ENCODE data around the gene CCDC148. TPM values are rescaled to one million over a fixed set of nuclear protein-coding genes. Genes with fewer than 3 reads are reported as not detected.
"Not testable (repeated sequence)": the region's sequence is repeated elsewhere in the genome, so short reads cannot be mapped to it uniquely, and the experiment has no call there.

The CCDC148 gene
- total and polyA plus RNA-seq, 2 donors (not counting 1 experiment from before 2014, with no cell fraction given): not detected

DNA sequence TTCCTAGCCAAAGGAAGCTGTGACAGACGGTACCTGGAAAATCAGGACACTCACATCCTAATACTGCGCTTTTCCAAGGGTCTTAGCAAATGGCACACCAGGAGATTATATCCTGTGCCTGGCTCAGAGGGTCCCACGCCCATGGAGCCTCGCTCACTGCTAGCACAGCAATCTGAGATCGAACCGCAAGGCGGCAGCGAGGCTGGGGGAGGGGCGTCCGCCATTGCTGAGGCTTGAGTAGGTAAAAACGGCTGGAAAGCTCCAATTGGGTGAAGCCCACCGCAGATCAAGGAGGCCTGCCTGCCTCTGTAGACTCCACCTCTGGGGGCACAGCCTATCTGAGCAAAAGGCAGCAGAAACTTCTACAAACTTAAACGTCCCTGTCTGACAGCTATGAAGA is 22.8 kb downstream of the CCDC148 start:
- H3K4me1 ChIP-seq (ENCODE audit: control insufficient read depth in 2 of 2, insufficient read depth in 2 of 2, low read length in 2 of 2); H3K4me1 Mint-ChIP-seq; H2AFZ ChIP-seq (ENCODE audit: insufficient read depth, low read depth, low read length, poor library complexity, severe bottlenecking); H3K4me3 ChIP-seq (ENCODE audit: control extremely low read depth in 1 of 5, extremely low read depth in 1 of 5, insufficient read depth in 1 of 5, low read depth in 2 of 5, low read length in 4 of 5); H3K4me2 ChIP-seq (replicated peaks; ENCODE audit: low read depth, low read length, poor library complexity, severe bottlenecking); H4K20me1 ChIP-seq (ENCODE audit: control insufficient read depth, insufficient read depth, low read length, poor library complexity, severe bottlenecking); H3K9me3 Mint-ChIP-seq (ENCODE audit: insufficient read depth); H3K27me3 Mint-ChIP-seq; H3K36me3 ChIP-seq (replicated peaks in 1 of 2; ENCODE audit: control extremely low read depth in 1 of 2, control insufficient read depth in 1 of 2, extremely low read depth in 1 of 2, insufficient read depth in 2 of 2, low read length in 1 of 2); H3K4me3 Mint-ChIP-seq; H3K27ac ChIP-seq (ENCODE audit: low read length in 2 of 2); ATAC-seq (ENCODE audit: low read depth); intact Hi-C loops (cut with micrococcal nuclease); H3K27ac Mint-ChIP-seq; DNase-seq; CTCF ChIA-PET; H3K9ac ChIP-seq (ENCODE audit: low read length); POLR2A ChIA-PET; H3K79me2 ChIP-seq (ENCODE audit: control insufficient read depth, insufficient read depth, low read length); H3K27me3 ChIP-seq (replicated peaks in 1 of 4; ENCODE audit: control extremely low read depth in 1 of 4, control insufficient read depth in 3 of 4, insufficient read depth in 4 of 4, low read length in 3 of 4): not testable (repeated sequence)
- WGBS (ENCODE audit: insufficient coverage): 94% methylated on average over 13 of the region's 13 CpGs
- H3K9me3 ChIP-seq (ENCODE audit: control extremely low read depth in 1 of 3, control insufficient read depth in 2 of 3, insufficient read depth in 1 of 3, low read length in 2 of 3): peaks cover 4 to 11% (median 8%) of the 10 kb centered on the region in 3 donors

DNA sequence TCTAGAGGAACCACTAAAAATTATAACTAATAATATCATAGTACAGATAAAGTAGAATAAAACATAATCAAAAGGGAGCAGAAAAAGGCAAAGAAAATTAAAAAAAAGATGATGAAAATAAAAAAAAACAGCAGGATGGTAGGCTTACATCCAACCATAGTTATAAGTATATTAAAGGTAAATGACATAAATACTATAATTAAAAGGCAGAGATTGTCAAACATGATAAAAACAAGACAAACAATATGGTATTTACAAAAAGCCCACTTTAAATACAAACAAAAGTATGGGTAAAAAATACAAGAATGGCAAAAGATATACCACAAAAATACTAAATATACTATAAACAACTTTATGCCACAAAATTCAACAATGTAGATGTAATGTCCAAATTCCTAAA is 24.4 kb downstream of the CCDC148 start:
- Histone ChIP-seq H3K9ac (ENCODE audit: low read length) (no peak overlapping the region), H3K27me3 (replicated peaks in 1 of 4; ENCODE audit: control extremely low read depth in 1 of 4, control insufficient read depth in 3 of 4, insufficient read depth in 4 of 4, low read length in 3 of 4) (no peaks in the 10 kb centered on the region), H3K27ac (ENCODE audit: low read length in 2 of 2) (no peak overlapping the region), H3K4me2 (replicated peaks; ENCODE audit: low read depth, low read length, poor library complexity, severe bottlenecking) (no peak overlapping the region), H3K9me3 (ENCODE audit: control extremely low read depth in 1 of 3, control insufficient read depth in 2 of 3, insufficient read depth in 1 of 3, low read length in 2 of 3) (peaks cover 4 to 11% (median 8%) of the 10 kb centered on the region in 3 donors), H3K79me2 (ENCODE audit: control insufficient read depth, insufficient read depth, low read length) (no peaks in the 10 kb centered on the region), H3K4me3 (ENCODE audit: control extremely low read depth in 1 of 5, extremely low read depth in 1 of 5, insufficient read depth in 1 of 5, low read depth in 2 of 5, low read length in 4 of 5) (no peak overlapping the region), H3K4me1 (ENCODE audit: control insufficient read depth in 2 of 2, insufficient read depth in 2 of 2, low read length in 2 of 2) (no peaks in the 10 kb centered on the region), H2AFZ (ENCODE audit: insufficient read depth, low read depth, low read length, poor library complexity, severe bottlenecking) (no peak overlapping the region), H3K36me3 (replicated peaks in 1 of 2; ENCODE audit: control extremely low read depth in 1 of 2, control insufficient read depth in 1 of 2, extremely low read depth in 1 of 2, insufficient read depth in 2 of 2, low read length in 1 of 2) (no peaks in the 10 kb centered on the region), H4K20me1 (ENCODE audit: control insufficient read depth, insufficient read depth, low read length, poor library complexity, severe bottlenecking) (no peaks in the 10 kb centered on the region)
- Mint-ChIP-seq H3K9me3 (ENCODE audit: insufficient read depth) (peaks cover 7% of the 10 kb centered on the region), H3K27ac (no peak overlapping the region), H3K27me3 (peaks cover 8% of the 10 kb centered on the region), H3K4me1 (no peaks in the 10 kb centered on the region), H3K4me3 (no peak overlapping the region)
- ATAC-seq (ENCODE audit: low read depth) (no peak), DNase-seq (no peak)
- no peak for TF ChIP-seq EZH2 (IDR thresholded peaks at IDR 0.05; ENCODE audit: borderline replicate concordance, insufficient read depth, low read depth, low read length, poor library complexity, severe bottlenecking)
- TF ChIP-seq, protein P1, sequence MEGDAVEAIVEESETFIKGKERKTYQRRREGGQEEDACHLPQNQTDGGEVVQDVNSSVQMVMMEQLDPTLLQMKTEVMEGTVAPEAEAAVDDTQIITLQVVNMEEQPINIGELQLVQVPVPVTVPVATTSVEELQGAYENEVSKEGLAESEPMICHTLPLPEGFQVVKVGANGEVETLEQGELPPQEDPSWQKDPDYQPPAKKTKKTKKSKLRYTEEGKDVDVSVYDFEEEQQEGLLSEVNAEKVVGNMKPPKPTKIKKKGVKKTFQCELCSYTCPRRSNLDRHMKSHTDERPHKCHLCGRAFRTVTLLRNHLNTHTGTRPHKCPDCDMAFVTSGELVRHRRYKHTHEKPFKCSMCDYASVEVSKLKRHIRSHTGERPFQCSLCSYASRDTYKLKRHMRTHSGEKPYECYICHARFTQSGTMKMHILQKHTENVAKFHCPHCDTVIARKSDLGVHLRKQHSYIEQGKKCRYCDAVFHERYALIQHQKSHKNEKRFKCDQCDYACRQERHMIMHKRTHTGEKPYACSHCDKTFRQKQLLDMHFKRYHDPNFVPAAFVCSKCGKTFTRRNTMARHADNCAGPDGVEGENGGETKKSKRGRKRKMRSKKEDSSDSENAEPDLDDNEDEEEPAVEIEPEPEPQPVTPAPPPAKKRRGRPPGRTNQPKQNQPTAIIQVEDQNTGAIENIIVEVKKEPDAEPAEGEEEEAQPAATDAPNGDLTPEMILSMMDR (IDR thresholded peaks at IDR 0.05): no peak
- ChIA-PET POLR2A (no interaction called here), CTCF (no interaction called here)
- intact Hi-C loops (cut with micrococcal nuclease): no loop called here
